ENCODE data around the gene ACO1.

Gene ACO1

DNA sequence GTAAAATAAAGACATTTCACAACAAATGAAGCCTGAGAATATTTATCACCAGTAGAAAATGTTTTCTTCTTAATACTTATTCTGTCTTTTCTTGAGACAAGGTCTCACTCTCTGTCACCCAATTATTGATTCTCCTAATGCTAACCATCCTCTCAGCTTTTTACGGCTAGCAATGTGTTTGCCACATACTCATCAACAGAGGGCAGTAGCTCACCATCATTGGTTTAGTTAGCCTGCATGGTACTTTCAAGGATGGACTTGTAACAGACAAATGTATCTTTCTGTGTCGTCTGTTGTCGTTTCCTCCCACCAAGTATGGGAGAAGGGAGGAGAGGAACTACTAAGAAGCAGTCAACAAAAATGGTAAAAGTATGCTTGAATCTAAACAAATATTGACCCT, 5.9 kb upstream of the ACO1 start:
- Histone ChIP-seq H2BK15ac (replicated peaks; ENCODE audit: low read depth) (no peak overlapping the region), H3K4ac (ENCODE audit: low read depth, low read length) (no peak overlapping the region), H3K23ac (ENCODE audit: low read length) (no peak overlapping the region), H2BK120ac (ENCODE audit: low read depth, low read length) (no peak overlapping the region), H4K8ac (ENCODE audit: low read depth, low read length) (no peak overlapping the region), H3K4me3 (ENCODE audit: low read length) (no peak overlapping the region), H3K27me3 (ENCODE audit: insufficient read depth, low read length, poor library complexity) (no peaks in the 10 kb centered on the region), H3K36me3 (ENCODE audit: control insufficient read depth, insufficient read depth, low read length) (no peaks in the 10 kb centered on the region), H3K9ac (ENCODE audit: low read length) (no peak overlapping the region), H3K18ac (ENCODE audit: low read length) (no peak overlapping the region), H3K4me1 (ENCODE audit: control insufficient read depth, low read depth, low read length) (no peaks in the 10 kb centered on the region), H3K56ac (ENCODE audit: low read length) (no peak overlapping the region), H4K5ac (ENCODE audit: low read length) (no peak overlapping the region), H2BK5ac (ENCODE audit: low read length) (no peak overlapping the region), H3K27ac (ENCODE audit: low read depth, low read length) (no peak overlapping the region), H3K4me2 (ENCODE audit: low read length) (no peak overlapping the region), H3K79me1 (ENCODE audit: low read length) (no peaks in the 10 kb centered on the region), H2AK5ac (ENCODE audit: low read length) (no peak overlapping the region), H3K79me2 (ENCODE audit: control insufficient read depth, insufficient read depth, low read length) (no peaks in the 10 kb centered on the region)
- peak; percentile 86 for DNase-seq
- WGBS (ENCODE audit: extremely low coverage, insufficient coverage, low lambda C conversion rate) = no CpG with 5 or more reads among the region's 3 CpGs

DNA sequence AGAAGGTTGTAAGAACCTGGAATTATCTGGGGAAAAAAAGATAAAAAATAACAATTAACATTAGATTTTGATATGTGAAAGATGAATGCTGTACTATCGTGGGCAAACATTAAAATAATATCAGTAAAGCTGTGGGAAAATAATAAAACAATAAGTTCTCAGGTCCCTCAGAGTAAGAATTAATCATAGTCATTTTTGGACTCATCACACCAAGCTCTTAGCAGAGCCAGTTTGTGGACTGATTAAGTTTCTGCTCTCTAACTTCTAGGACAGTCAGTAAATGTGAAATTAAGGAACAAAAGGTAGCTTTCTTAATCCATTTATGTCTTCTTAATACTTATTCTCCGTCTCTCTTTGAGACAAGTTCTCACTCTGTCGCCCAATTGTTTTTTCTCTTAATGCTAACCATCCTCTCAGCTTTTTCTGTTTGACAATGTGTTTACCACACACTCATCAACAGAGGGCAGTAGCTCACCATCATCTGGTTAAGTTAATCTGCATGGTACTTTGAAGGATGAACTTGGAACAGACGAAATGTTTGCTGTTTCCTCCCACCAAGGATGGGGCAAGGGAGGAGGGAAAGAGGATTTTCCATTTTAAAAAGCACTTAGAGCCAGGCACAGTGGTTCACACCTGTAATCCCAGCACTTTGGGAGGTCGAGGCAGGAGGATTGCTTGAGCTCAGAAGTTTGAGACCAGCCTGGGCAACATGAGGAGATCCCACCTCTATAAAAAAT, 5.3 kb upstream of the ACO1 start:
- no peak overlapping the region for H3K9ac ChIP-seq (ENCODE audit: low read length)
- H3K56ac ChIP-seq (ENCODE audit: low read length) = no peak overlapping the region
- no peak overlapping the region for H3K4me3 ChIP-seq (ENCODE audit: low read length)
- no peak overlapping the region for H4K5ac ChIP-seq (ENCODE audit: low read length)
- no peak overlapping the region for H3K4ac ChIP-seq (ENCODE audit: low read depth, low read length)
- no peak overlapping the region for H4K8ac ChIP-seq (ENCODE audit: low read depth, low read length)
- H3K23ac ChIP-seq (ENCODE audit: low read length) = no peak overlapping the region
- H3K4me1 ChIP-seq (ENCODE audit: control insufficient read depth, low read depth, low read length) = no peaks in the 10 kb centered on the region
- H3K27me3 ChIP-seq (ENCODE audit: insufficient read depth, low read length, poor library complexity) = no peaks in the 10 kb centered on the region
- H3K4me2 ChIP-seq (ENCODE audit: low read length) = no peak overlapping the region
- no CpG with 5 or more reads among the region's 5 CpGs for WGBS (ENCODE audit: extremely low coverage, insufficient coverage, low lambda C conversion rate)
- no peak overlapping the region for H3K27ac ChIP-seq (ENCODE audit: low read depth, low read length)
- no peak overlapping the region for H3K18ac ChIP-seq (ENCODE audit: low read length)
- no peak overlapping the region for H2BK15ac ChIP-seq (replicated peaks; ENCODE audit: low read depth)
- H3K79me2 ChIP-seq (ENCODE audit: control insufficient read depth, insufficient read depth, low read length) = no peaks in the 10 kb centered on the region
- H2AK5ac ChIP-seq (ENCODE audit: low read length) = no peak overlapping the region
- H3K36me3 ChIP-seq (ENCODE audit: control insufficient read depth, insufficient read depth, low read length) = no peaks in the 10 kb centered on the region
- H3K79me1 ChIP-seq (ENCODE audit: low read length) = no peaks in the 10 kb centered on the region
- H2BK5ac ChIP-seq (ENCODE audit: low read length) = no peak overlapping the region
- no peak overlapping the region for H2BK120ac ChIP-seq (ENCODE audit: low read depth, low read length)
- peak; percentile 88 for DNase-seq

DNA sequence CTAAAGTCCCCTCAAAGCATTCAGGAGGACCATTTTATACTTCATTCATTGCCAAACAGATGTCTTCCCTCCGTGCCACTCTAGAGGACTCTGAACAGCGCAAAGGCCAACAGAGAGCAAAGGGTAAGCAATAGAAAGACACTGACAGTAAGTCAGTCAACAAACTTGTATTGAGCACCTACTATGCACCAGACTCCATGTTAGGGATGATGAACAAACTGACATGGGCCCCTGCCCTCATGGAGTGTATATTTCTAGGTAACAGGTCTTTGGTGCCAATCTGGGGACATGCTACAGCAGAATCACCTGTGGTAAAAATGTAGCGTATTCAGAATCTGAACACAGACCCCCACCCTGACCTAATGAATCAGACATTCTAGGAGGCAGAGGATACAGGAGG, 3.5 kb upstream of the ACO1 start:
- Histone ChIP-seq H3K79me1 (ENCODE audit: low read length) (no peaks in the 10 kb centered on the region), H2BK15ac (replicated peaks; ENCODE audit: low read depth) (no peak overlapping the region), H3K27ac (ENCODE audit: low read depth, low read length) (no peak overlapping the region), H3K23ac (ENCODE audit: low read length) (no peak overlapping the region), H3K4ac (ENCODE audit: low read depth, low read length) (no peak overlapping the region), H3K56ac (ENCODE audit: low read length) (no peak overlapping the region), H3K4me1 (ENCODE audit: control insufficient read depth, low read depth, low read length) (peaks cover 2% of the 10 kb centered on the region), H4K5ac (ENCODE audit: low read length) (no peak overlapping the region), H3K18ac (ENCODE audit: low read length) (no peak overlapping the region), H3K79me2 (ENCODE audit: control insufficient read depth, insufficient read depth, low read length) (no peaks in the 10 kb centered on the region), H2BK120ac (ENCODE audit: low read depth, low read length) (no peak overlapping the region), H2BK5ac (ENCODE audit: low read length) (no peak overlapping the region), H3K9ac (ENCODE audit: low read length) (no peak overlapping the region), H3K4me3 (ENCODE audit: low read length) (no peak overlapping the region), H2AK5ac (ENCODE audit: low read length) (no peak overlapping the region), H3K4me2 (ENCODE audit: low read length) (no peak overlapping the region), H4K8ac (ENCODE audit: low read depth, low read length) (no peak overlapping the region), H3K36me3 (ENCODE audit: control insufficient read depth, insufficient read depth, low read length) (no peaks in the 10 kb centered on the region), H3K27me3 (ENCODE audit: insufficient read depth, low read length, poor library complexity) (no peaks in the 10 kb centered on the region)
- WGBS (ENCODE audit: extremely low coverage, insufficient coverage, low lambda C conversion rate) = no CpG with 5 or more reads among the region's 3 CpGs
- DNase-seq = no peak

DNA sequence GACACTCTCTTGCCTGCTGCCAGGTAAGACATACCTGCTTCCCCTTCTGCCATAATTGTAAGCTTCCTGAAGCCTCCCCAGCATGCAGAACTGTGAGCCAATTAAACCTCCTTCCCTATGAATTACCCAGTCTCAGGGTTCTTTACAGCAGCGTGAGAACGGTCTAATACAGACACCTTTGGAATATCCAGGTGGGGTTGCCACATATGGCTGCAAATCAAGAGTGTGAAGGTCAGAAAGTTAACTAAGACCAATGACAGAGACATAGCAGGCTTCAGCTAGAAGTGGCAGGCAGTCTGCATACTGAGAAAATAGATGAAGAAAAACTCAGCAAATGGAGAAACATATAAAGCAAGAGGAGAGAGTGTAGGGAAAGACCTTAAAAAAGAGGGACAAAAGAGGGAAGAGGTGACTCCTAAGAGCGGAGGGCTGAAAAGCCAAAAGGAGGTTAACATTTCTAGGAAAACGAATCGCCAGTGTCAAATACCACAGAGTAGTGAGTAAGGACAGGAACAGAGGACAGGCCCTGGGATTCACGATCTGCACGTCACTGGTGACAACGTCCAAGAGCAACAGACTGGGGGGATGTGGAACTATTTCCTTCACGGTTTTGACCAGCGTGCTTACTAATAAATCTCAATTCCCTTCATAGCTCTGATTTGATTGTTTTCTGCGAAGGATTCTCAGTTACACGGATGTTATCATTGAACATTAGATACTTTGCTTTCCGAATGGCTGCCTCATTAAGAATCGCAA, 1.7 kb upstream of the ACO1 start:
- WGBS (ENCODE audit: extremely low coverage, insufficient coverage, low lambda C conversion rate) = no CpG with 5 or more reads among the region's 14 CpGs
- no peak for DNase-seq
- no peak overlapping the region for H3K23ac ChIP-seq (ENCODE audit: low read length)
- H4K8ac ChIP-seq (ENCODE audit: low read depth, low read length) = no peak overlapping the region
- H2BK120ac ChIP-seq (ENCODE audit: low read depth, low read length) = no peak overlapping the region
- H3K4ac ChIP-seq (ENCODE audit: low read depth, low read length) = no peak overlapping the region
- no peak overlapping the region for H2BK5ac ChIP-seq (ENCODE audit: low read length)
- H3K79me2 ChIP-seq (ENCODE audit: control insufficient read depth, insufficient read depth, low read length) = peaks cover 3% of the 10 kb centered on the region
- no peaks in the 10 kb centered on the region for H3K27me3 ChIP-seq (ENCODE audit: insufficient read depth, low read length, poor library complexity)
- H2AK5ac ChIP-seq (ENCODE audit: low read length) = no peak overlapping the region
- H2BK15ac ChIP-seq (replicated peaks; ENCODE audit: low read depth) = no peak overlapping the region
- H4K5ac ChIP-seq (ENCODE audit: low read length) = no peak overlapping the region
- H3K36me3 ChIP-seq (ENCODE audit: control insufficient read depth, insufficient read depth, low read length) = no peaks in the 10 kb centered on the region
- no peak overlapping the region for H3K27ac ChIP-seq (ENCODE audit: low read depth, low read length)
- peaks cover 4% of the 10 kb centered on the region for H3K79me1 ChIP-seq (ENCODE audit: low read length)
- H3K56ac ChIP-seq (ENCODE audit: low read length) = no peak overlapping the region
- H3K4me1 ChIP-seq (ENCODE audit: control insufficient read depth, low read depth, low read length) = peaks cover 2% of the 10 kb centered on the region
- no peak overlapping the region for H3K4me2 ChIP-seq (ENCODE audit: low read length)
- no peak overlapping the region for H3K4me3 ChIP-seq (ENCODE audit: low read length)
- no peak overlapping the region for H3K18ac ChIP-seq (ENCODE audit: low read length)
- H3K9ac ChIP-seq (ENCODE audit: low read length) = no peak overlapping the region

- H3K4me1 ChIP-seq (ENCODE audit: control insufficient read depth, low read depth, low read length) = peaks cover 2% of the 10 kb centered on the region
- no peak overlapping the region for H3K4ac ChIP-seq (ENCODE audit: low read depth, low read length)
- H2AK5ac ChIP-seq (ENCODE audit: low read length) = no peak overlapping the region
- H3K79me2 ChIP-seq (ENCODE audit: control insufficient read depth, insufficient read depth, low read length) = peaks cover 4% of the 10 kb centered on the region
- no peak overlapping the region for H2BK5ac ChIP-seq (ENCODE audit: low read length)
- no peak overlapping the region for H3K23ac ChIP-seq (ENCODE audit: low read length)
- peak overlapping the region; percentile 53 for H3K4me2 ChIP-seq (ENCODE audit: low read length)
- no peaks in the 10 kb centered on the region for H3K36me3 ChIP-seq (ENCODE audit: control insufficient read depth, insufficient read depth, low read length)
- peak overlapping the region; percentile 83 for H3K56ac ChIP-seq (ENCODE audit: low read length)
- no peak overlapping the region for H3K27ac ChIP-seq (ENCODE audit: low read depth, low read length)
- H3K4me3 ChIP-seq (ENCODE audit: low read length) = peak overlapping the region; percentile 39
- peaks cover 5% of the 10 kb centered on the region for H3K79me1 ChIP-seq (ENCODE audit: low read length)
- H2BK120ac ChIP-seq (ENCODE audit: low read depth, low read length) = no peak overlapping the region
- H2BK15ac ChIP-seq (replicated peaks; ENCODE audit: low read depth) = no peak overlapping the region
- no CpG with 5 or more reads among the region's 13 CpGs for WGBS (ENCODE audit: extremely low coverage, insufficient coverage, low lambda C conversion rate)
- H4K5ac ChIP-seq (ENCODE audit: low read length) = no peak overlapping the region
- DNase-seq = no peak
- H4K8ac ChIP-seq (ENCODE audit: low read depth, low read length) = no peak overlapping the region
- peak overlapping the region; percentile 39 for H3K18ac ChIP-seq (ENCODE audit: low read length)
- no peaks in the 10 kb centered on the region for H3K27me3 ChIP-seq (ENCODE audit: insufficient read depth, low read length, poor library complexity)
- H3K9ac ChIP-seq (ENCODE audit: low read length) = peak overlapping the region; percentile 72
Measured at GRCh38 chr9:32384002-32384363, 460 bp upstream of the ACO1 start.
